ENCODE results near the gene JMJD8.

DNA sequence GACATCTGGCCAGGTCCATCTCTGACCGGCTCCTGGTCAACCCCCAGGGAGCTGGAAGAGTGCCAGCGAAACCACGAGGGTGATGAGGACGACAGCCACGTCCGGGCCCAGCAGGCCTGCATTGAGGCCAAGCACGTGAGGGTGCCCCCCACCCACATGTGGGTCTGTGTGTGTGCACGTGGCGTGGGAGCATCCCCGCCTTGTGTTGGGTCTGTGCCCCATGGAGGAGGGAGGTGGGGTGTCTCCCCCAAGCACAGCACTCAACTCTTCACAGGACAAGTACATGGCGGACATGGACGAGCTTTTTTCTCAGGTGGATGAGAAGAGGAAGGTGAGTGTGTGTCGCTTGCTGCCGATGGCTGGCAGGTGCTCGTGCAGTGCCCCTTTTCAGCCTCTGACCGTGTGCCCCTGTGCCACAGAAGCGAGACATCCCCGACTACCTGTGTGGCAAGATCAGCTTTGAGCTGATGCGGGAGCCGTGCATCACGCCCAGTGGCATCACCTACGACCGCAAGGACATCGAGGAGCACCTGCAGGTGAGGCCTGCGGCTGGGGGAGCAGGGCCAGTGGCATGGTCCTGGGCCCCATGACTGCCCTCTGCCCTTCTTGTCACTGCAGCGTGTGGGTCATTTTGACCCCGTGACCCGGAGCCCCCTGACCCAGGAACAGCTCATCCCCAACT is 2.2 kb downstream of the JMJD8 start:
- no peak for TF ChIP-seq POLR2AphosphoS5 (IDR thresholded peaks at IDR 0.05)
- TF ChIP-seq, protein P1, sequence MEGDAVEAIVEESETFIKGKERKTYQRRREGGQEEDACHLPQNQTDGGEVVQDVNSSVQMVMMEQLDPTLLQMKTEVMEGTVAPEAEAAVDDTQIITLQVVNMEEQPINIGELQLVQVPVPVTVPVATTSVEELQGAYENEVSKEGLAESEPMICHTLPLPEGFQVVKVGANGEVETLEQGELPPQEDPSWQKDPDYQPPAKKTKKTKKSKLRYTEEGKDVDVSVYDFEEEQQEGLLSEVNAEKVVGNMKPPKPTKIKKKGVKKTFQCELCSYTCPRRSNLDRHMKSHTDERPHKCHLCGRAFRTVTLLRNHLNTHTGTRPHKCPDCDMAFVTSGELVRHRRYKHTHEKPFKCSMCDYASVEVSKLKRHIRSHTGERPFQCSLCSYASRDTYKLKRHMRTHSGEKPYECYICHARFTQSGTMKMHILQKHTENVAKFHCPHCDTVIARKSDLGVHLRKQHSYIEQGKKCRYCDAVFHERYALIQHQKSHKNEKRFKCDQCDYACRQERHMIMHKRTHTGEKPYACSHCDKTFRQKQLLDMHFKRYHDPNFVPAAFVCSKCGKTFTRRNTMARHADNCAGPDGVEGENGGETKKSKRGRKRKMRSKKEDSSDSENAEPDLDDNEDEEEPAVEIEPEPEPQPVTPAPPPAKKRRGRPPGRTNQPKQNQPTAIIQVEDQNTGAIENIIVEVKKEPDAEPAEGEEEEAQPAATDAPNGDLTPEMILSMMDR (IDR thresholded peaks at IDR 0.05), result no peak
- TF ChIP-seq EP300 (IDR thresholded peaks at IDR 0.05; ENCODE audit: low read depth), result no peak
- TF ChIP-seq POLR2A (IDR thresholded peaks at IDR 0.05), result no peak

Data from transverse colon (tissue), 4 donors.